Measurements from ENCODE around the gene DISC1.
"Not testable (repeated sequence)": the region's sequence is repeated elsewhere in the genome, so short reads cannot be mapped to it uniquely, and the experiment has no call there.

DISC1 gene

GRCh38 chr1:231612393-231613089 is 14.0 kb upstream of the DISC1 start:
- TF ChIP-seq, protein P1, sequence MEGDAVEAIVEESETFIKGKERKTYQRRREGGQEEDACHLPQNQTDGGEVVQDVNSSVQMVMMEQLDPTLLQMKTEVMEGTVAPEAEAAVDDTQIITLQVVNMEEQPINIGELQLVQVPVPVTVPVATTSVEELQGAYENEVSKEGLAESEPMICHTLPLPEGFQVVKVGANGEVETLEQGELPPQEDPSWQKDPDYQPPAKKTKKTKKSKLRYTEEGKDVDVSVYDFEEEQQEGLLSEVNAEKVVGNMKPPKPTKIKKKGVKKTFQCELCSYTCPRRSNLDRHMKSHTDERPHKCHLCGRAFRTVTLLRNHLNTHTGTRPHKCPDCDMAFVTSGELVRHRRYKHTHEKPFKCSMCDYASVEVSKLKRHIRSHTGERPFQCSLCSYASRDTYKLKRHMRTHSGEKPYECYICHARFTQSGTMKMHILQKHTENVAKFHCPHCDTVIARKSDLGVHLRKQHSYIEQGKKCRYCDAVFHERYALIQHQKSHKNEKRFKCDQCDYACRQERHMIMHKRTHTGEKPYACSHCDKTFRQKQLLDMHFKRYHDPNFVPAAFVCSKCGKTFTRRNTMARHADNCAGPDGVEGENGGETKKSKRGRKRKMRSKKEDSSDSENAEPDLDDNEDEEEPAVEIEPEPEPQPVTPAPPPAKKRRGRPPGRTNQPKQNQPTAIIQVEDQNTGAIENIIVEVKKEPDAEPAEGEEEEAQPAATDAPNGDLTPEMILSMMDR (IDR thresholded peaks at IDR 0.05; ENCODE audit: control insufficient read depth, extremely low read depth, insufficient read depth), result no peak
- H3K4me3 ChIP-seq (ENCODE audit: low read depth, low read length), result no peak overlapping the region
- DNase-seq (ENCODE audit: low read depth), result no peak

DNA sequence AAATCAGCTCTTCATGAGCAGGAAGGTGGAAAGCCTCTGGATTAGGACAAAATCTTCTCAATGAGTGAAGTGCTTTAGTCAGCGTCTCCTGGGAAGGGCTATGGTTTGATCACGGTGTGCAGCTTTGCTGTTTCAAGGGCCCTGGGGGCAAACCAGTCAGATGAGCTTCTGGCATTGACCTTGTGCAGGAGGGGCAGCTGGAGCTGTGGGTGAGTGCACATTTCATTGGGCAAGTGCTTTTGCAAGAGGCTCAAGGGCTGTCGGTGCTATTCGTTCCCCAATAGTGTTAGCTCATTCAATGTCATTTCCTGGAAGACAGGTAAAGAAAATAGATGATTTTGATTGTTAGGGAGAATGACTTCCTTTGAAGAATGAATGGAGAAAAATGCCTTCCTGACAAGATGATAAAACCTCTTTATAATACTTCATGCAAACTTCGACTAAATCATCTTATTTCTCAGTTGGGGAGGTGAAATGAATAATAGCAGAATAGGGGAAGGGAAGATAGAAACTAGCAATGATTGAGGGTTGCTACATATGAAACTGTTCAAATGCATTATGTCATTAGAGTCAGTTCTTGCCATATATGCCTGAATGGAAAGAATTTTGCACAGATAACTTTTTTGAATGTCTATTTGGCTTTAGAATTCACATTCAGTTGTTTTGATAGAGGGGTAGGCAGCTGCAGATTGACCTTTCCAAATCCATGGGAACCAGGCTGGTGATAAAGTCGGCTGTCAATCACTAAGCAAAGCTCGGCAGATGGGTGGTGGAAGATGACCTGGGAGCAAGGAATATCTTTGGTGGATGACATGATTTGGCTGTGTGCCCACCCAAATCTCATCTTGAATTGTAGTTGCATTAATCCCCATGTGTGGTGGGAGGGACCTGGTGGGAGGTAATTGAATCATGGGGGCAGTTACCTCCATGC is 12.9 kb upstream of the DISC1 start:
- H3K4me3 ChIP-seq (ENCODE audit: low read depth, low read length), result no peak overlapping the region
- DNase-seq (ENCODE audit: low read depth), result no peak
- TF ChIP-seq, protein P1 (IDR thresholded peaks at IDR 0.05; ENCODE audit: control insufficient read depth, extremely low read depth, insufficient read depth), result no peak

- no peak for DNase-seq (ENCODE audit: low read depth)
- TF ChIP-seq, protein P1 (IDR thresholded peaks at IDR 0.05; ENCODE audit: control insufficient read depth, extremely low read depth, insufficient read depth), result no peak
- no peak overlapping the region for H3K4me3 ChIP-seq (ENCODE audit: low read depth, low read length)
These were observed 9.9 kb upstream of the DISC1 start for GRCh38 chr1:231616667-231617066.

GRCh38 chr1:231618609-231619256 is 7.9 kb upstream of the DISC1 start:
- H3K4me3 ChIP-seq (ENCODE audit: low read depth, low read length), result no peak overlapping the region
- TF ChIP-seq, protein P1 (IDR thresholded peaks at IDR 0.05; ENCODE audit: control insufficient read depth, extremely low read depth, insufficient read depth), result no peak
- DNase-seq (ENCODE audit: low read depth), result no peak

GRCh38 chr1:231619257-231619634 is 7.3 kb upstream of the DISC1 start:
- no peak for DNase-seq (ENCODE audit: low read depth)
- H3K4me3 ChIP-seq (ENCODE audit: low read depth, low read length), result no peak overlapping the region
- TF ChIP-seq, protein P1 (IDR thresholded peaks at IDR 0.05; ENCODE audit: control insufficient read depth, extremely low read depth, insufficient read depth), result no peak

DNA sequence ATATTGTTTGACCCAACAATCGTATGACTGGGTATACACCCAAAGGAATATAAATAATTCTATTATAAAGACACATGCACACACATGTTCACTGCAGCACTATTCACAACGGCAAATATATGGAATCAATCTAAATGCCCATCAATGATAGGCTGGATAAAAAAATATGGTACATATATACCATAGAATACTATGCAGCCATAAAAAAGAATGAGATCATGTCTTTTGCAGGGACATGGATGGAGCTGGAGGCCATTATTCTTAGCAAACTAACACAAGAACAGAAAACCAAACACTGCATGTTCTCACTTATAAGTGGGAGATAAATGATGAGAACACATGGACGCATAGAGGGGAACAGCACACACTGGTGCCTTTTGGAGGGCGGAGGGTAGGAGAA is 1.5 kb upstream of the DISC1 start:
- not testable (repeated sequence) for DNase-seq (ENCODE audit: low read depth); H3K4me3 ChIP-seq (ENCODE audit: low read depth, low read length)

GRCh38 chr1:231625975-231626534 is 535 bp upstream of the DISC1 start:
- DNase-seq (ENCODE audit: low read depth), result no peak
- H3K4me3 ChIP-seq (ENCODE audit: low read depth, low read length), result peak overlapping the region; percentile 48
- TF ChIP-seq, protein P1 (IDR thresholded peaks at IDR 0.05; ENCODE audit: control insufficient read depth, extremely low read depth, insufficient read depth), result no peak
